Fibroblast of lung (primary cell): Measurements from ENCODE around the gene MAP4K3. TPM values are rescaled to one million over a fixed set of nuclear protein-coding genes. Genes with fewer than 3 reads are reported as not detected.

Experiments
- DNase-seq, 2 donors: peaks; one replicate each; pipeline versions ENCODE4 v3.0.0 to v3.0.0-alpha.2; 2010; ENCODE audit warnings: low read depth in 2 of 2
- H2AFZ ChIP-seq: 2 replicates; pipeline ENCODE4 v1.5.1; 2012; ENCODE audit warnings: low read length, control low read depth, inconsistent platforms
- H3K27ac ChIP-seq: 2 replicates; pipeline ENCODE4 v1.5.1; 2011; ENCODE audit warnings: low read length, control low read depth; ENCODE audit not compliant: insufficient read depth
- H3K27me3 ChIP-seq: 2 replicates; pipeline ENCODE4 v1.5.1; 2011; ENCODE audit warnings: mild to moderate bottlenecking, low read length; ENCODE audit not compliant: control insufficient read depth, insufficient read depth
- H3K36me3 ChIP-seq: 2 replicates; pipeline ENCODE4 v1.5.1; 2011; ENCODE audit warnings: low read length; ENCODE audit not compliant: control insufficient read depth, insufficient read depth
- H3K4me1 ChIP-seq: 2 replicates; pipeline ENCODE4 v1.5.1; 2011; ENCODE audit warnings: low read length; ENCODE audit not compliant: control insufficient read depth, insufficient read depth; ENCODE audit errors: extremely low read depth
- H3K4me2 ChIP-seq: 2 replicates; pipeline ENCODE4 v1.5.1; 2011; ENCODE audit warnings: low read length, control low read depth; ENCODE audit not compliant: insufficient read depth; ENCODE audit errors: extremely low read depth
- H3K4me3 ChIP-seq, 4 experiments: fragments of 200-600 bp in 1 of 4; sonication (generic) in 1 of 4; replicated peaks in 1 of 4; 2 replicates each; pipeline ENCODE4 v1.5.1; 2011 to 2016; ENCODE audit warnings: low read length in 4 of 4, low read depth in 3 of 4, mild to moderate bottlenecking in 3 of 4, control low read depth in 2 of 4, inconsistent platforms in 1 of 4, mixed read lengths in 1 of 4; ENCODE audit not compliant: insufficient read depth in 1 of 4; ENCODE audit errors: control extremely low read depth in 1 of 4
- H3K79me2 ChIP-seq: 2 replicates; pipeline ENCODE4 v1.5.1; 2012; ENCODE audit warnings: mild to moderate bottlenecking, low read length, inconsistent platforms; ENCODE audit not compliant: control insufficient read depth, insufficient read depth
- H3K9ac ChIP-seq: 2 replicates; pipeline ENCODE4 v1.5.1; 2011; ENCODE audit warnings: mild to moderate bottlenecking, low read length, control low read depth; ENCODE audit not compliant: insufficient read depth
- H3K9me3 ChIP-seq: 2 replicates; pipeline ENCODE4 v1.5.1; 2012; ENCODE audit warnings: low read depth, low read length; ENCODE audit not compliant: control insufficient read depth, insufficient read depth
- H4K20me1 ChIP-seq: 2 replicates; pipeline ENCODE4 v1.5.1; 2011; ENCODE audit warnings: low read length; ENCODE audit not compliant: control insufficient read depth, insufficient read depth; ENCODE audit errors: extremely low read depth
- EZH2 ChIP-seq: IDR thresholded peaks from 2 replicates; pipeline ENCODE4 v1.5.1; 2012; ENCODE audit warnings: low read length, control low read depth, mild to moderate bottlenecking; ENCODE audit errors: missing control alignments
- polyA plus RNA-seq, 2 donors: library from polyadenylated mRNA; depleted of rRNA in 1 of 2; stranded (reverse) in 1 of 2; unstranded in 1 of 2; fragments of >200 nt; gene quantifications; 2 replicates each; pipeline ENCODE4 v1.2.1, GENCODE V29; 2011 to 2012; ENCODE audit warnings: missing spikeins in 1 of 2
- total RNA-seq: library from RNA; depleted of rRNA; stranded (reverse); fragments of >200 nt; gene quantifications from 2 replicates; pipeline ENCODE4 v1.2.1, GENCODE V29; 2014
- TF ChIP-seq, protein P1 (sequence below), 2 donors: IDR thresholded peaks in 1 of 2; conservative IDR thresholded peaks in 1 of 2; 1 replicate in 1 of 2; 2 replicates in 1 of 2; pipeline ENCODE4 v1.5.1; 2011 to 2012; ENCODE audit warnings: low read length in 2 of 2, control low read depth in 1 of 2, inconsistent platforms in 1 of 2, low read depth in 1 of 2, mild to moderate bottlenecking in 1 of 2

MAP4K3 gene
- total and polyA plus RNA-seq, 2 donors (not counting 1 experiment from before 2014, with no cell fraction given) = 40.8 to 75.7 TPM

DNA sequence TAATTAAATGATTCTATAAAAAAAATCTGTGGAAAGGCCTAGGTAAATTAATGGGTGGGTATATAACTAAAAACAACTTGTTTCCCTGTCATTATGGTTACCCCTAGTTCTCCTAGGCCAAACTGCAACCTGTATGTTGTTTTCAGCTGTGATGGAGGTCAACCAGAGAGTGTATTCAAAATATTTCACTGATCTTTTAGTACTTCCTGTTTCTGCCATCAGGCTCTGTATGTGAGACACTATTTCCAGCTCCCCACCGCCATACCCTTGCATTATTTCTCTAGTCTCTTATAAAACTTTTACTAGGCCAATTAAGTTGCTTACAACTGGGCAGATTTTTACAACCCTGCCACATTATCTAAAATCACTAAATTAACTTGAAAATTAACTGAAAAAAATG lies 172.4 kb downstream of the MAP4K3 start:
- H3K4me2 ChIP-seq = no peak overlapping the region
- H3K27ac ChIP-seq = no peak overlapping the region
- H2AFZ ChIP-seq = no peak overlapping the region
- H3K4me1 ChIP-seq = peaks cover 3% of the 10 kb centered on the region
- no peaks in the 10 kb centered on the region for H3K79me2 ChIP-seq
- no peak overlapping the region for H3K4me3 ChIP-seq
- peaks cover 4% of the 10 kb centered on the region for H3K36me3 ChIP-seq
- H3K9ac ChIP-seq = no peak overlapping the region
- H3K9me3 ChIP-seq = no peaks in the 10 kb centered on the region
- no peaks in the 10 kb centered on the region for H4K20me1 ChIP-seq
- no peak for TF ChIP-seq EZH2
- TF ChIP-seq, protein P1, sequence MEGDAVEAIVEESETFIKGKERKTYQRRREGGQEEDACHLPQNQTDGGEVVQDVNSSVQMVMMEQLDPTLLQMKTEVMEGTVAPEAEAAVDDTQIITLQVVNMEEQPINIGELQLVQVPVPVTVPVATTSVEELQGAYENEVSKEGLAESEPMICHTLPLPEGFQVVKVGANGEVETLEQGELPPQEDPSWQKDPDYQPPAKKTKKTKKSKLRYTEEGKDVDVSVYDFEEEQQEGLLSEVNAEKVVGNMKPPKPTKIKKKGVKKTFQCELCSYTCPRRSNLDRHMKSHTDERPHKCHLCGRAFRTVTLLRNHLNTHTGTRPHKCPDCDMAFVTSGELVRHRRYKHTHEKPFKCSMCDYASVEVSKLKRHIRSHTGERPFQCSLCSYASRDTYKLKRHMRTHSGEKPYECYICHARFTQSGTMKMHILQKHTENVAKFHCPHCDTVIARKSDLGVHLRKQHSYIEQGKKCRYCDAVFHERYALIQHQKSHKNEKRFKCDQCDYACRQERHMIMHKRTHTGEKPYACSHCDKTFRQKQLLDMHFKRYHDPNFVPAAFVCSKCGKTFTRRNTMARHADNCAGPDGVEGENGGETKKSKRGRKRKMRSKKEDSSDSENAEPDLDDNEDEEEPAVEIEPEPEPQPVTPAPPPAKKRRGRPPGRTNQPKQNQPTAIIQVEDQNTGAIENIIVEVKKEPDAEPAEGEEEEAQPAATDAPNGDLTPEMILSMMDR (conservative IDR thresholded peaks at IDR 0.05 in 1 of 2, IDR thresholded peaks at IDR 0.05 in 1 of 2; ENCODE audit: low read depth in 1 of 2, low read length in 2 of 2) = no peak
- no peak for DNase-seq
- no peaks in the 10 kb centered on the region for H3K27me3 ChIP-seq

- no peak overlapping the region for H3K27ac ChIP-seq
- H3K4me1 ChIP-seq = no peaks in the 10 kb centered on the region
- TF ChIP-seq EZH2 = no peak
- TF ChIP-seq, protein P1 (conservative IDR thresholded peaks at IDR 0.05 in 1 of 2, IDR thresholded peaks at IDR 0.05 in 1 of 2; ENCODE audit: low read depth in 1 of 2, low read length in 2 of 2) = no peak
- H3K4me3 ChIP-seq = no peak overlapping the region
- no peaks in the 10 kb centered on the region for H3K9me3 ChIP-seq
- peaks cover 4% of the 10 kb centered on the region for H3K36me3 ChIP-seq
- DNase-seq = no peak
- no peak overlapping the region for H3K9ac ChIP-seq
- no peaks in the 10 kb centered on the region for H3K27me3 ChIP-seq
- no peaks in the 10 kb centered on the region for H4K20me1 ChIP-seq
- no peak overlapping the region for H2AFZ ChIP-seq
- no peak overlapping the region for H3K4me2 ChIP-seq
- H3K79me2 ChIP-seq = no peaks in the 10 kb centered on the region
Measured at GRCh38 chr2:39260087-39260486, 177.0 kb downstream of the MAP4K3 start.

- no peak for DNase-seq
- Histone ChIP-seq H3K9ac (no peak overlapping the region), H3K27ac (no peak overlapping the region), H3K9me3 (no peaks in the 10 kb centered on the region), H3K4me2 (no peak overlapping the region), H3K36me3 (peaks cover 5% of the 10 kb centered on the region), H3K79me2 (no peaks in the 10 kb centered on the region), H2AFZ (no peak overlapping the region), H4K20me1 (no peaks in the 10 kb centered on the region), H3K4me3 (no peak overlapping the region), H3K4me1 (no peaks in the 10 kb centered on the region), H3K27me3 (no peaks in the 10 kb centered on the region)
- no peak for TF ChIP-seq EZH2
Measured at GRCh38 chr2:39256040-39256439, 181.0 kb downstream of the MAP4K3 start.
